Measurements from ENCODE around the gene PRMT2. TPM values are rescaled to one million over a fixed set of nuclear protein-coding genes. Genes with fewer than 3 reads are reported as not detected.

The PRMT2 gene
- total RNA-seq, 1 experiment from 2014 or later: 62.0 TPM

GRCh38 chr21:46650476-46651098 is 15.1 kb downstream of the PRMT2 start:
- Histone ChIP-seq H3K9me3 (ENCODE audit: low read length) (peaks cover 14% of the 10 kb centered on the region), H3K4me2 (ENCODE audit: low read depth, low read length, poor library complexity, severe bottlenecking) (no peak overlapping the region), H3K9me2 (replicated peaks; ENCODE audit: insufficient read depth, low read length) (no peaks in the 10 kb centered on the region), H2AFZ (ENCODE audit: low read length) (no peak overlapping the region), H3K4me1 (ENCODE audit: low read length) (no peaks in the 10 kb centered on the region), H3K27ac (ENCODE audit: low read length) (no peak overlapping the region), H3K4me3 (ENCODE audit: low read length) (no peak overlapping the region), H3K36me3 (ENCODE audit: insufficient read depth, low read length) (peaks cover 82% of the 10 kb centered on the region), H3K9ac (ENCODE audit: low read length) (no peak overlapping the region), H4K20me1 (ENCODE audit: insufficient read depth, low read depth, low read length) (no peaks in the 10 kb centered on the region), H3K27me3 (ENCODE audit: low read length) (no peaks in the 10 kb centered on the region), H3K79me2 (ENCODE audit: low read length) (peaks cover 15% of the 10 kb centered on the region; the same call in 1 of the 2 replicates)
- DNase-seq: no peak

GRCh38 chr21:46651121-46651520 is 15.6 kb downstream of the PRMT2 start:
- Histone ChIP-seq H3K9me2 (replicated peaks; ENCODE audit: insufficient read depth, low read length) (no peaks in the 10 kb centered on the region), H3K4me1 (ENCODE audit: low read length) (no peaks in the 10 kb centered on the region), H3K9ac (ENCODE audit: low read length) (no peak overlapping the region), H3K36me3 (ENCODE audit: insufficient read depth, low read length) (peaks cover 86% of the 10 kb centered on the region), H3K27me3 (ENCODE audit: low read length) (no peaks in the 10 kb centered on the region), H3K4me3 (ENCODE audit: low read length) (no peak overlapping the region), H4K20me1 (ENCODE audit: insufficient read depth, low read depth, low read length) (no peaks in the 10 kb centered on the region), H3K79me2 (ENCODE audit: low read length) (peaks cover 15% of the 10 kb centered on the region; the same call in 1 of the 2 replicates), H2AFZ (ENCODE audit: low read length) (no peak overlapping the region), H3K27ac (ENCODE audit: low read length) (no peak overlapping the region), H3K9me3 (ENCODE audit: low read length) (peaks cover 14% of the 10 kb centered on the region), H3K4me2 (ENCODE audit: low read depth, low read length, poor library complexity, severe bottlenecking) (no peak overlapping the region)
- no peak for DNase-seq

GRCh38 chr21:46655230-46655629 is 19.8 kb downstream of the PRMT2 start:
- no peak for DNase-seq
- no peaks in the 10 kb centered on the region for H3K27me3 ChIP-seq (ENCODE audit: low read length)
- H3K9me2 ChIP-seq (replicated peaks; ENCODE audit: insufficient read depth, low read length): no peaks in the 10 kb centered on the region
- no peak overlapping the region for H3K4me3 ChIP-seq (ENCODE audit: low read length)
- no peak overlapping the region for H3K4me2 ChIP-seq (ENCODE audit: low read depth, low read length, poor library complexity, severe bottlenecking)
- H3K9me3 ChIP-seq (ENCODE audit: low read length): peaks cover 14% of the 10 kb centered on the region
- H2AFZ ChIP-seq (ENCODE audit: low read length): no peak overlapping the region
- H3K9ac ChIP-seq (ENCODE audit: low read length): no peak overlapping the region
- H3K4me1 ChIP-seq (ENCODE audit: low read length): no peaks in the 10 kb centered on the region
- peaks cover 54% of the 10 kb centered on the region for H3K36me3 ChIP-seq (ENCODE audit: insufficient read depth, low read length)
- no peak overlapping the region for H3K27ac ChIP-seq (ENCODE audit: low read length)
- no peaks in the 10 kb centered on the region for H4K20me1 ChIP-seq (ENCODE audit: insufficient read depth, low read depth, low read length)
- 0 out of 2 replicates have a peak, but pooled peaks cover 5% of the 10 kb centered on the region for H3K79me2 ChIP-seq (ENCODE audit: low read length)

GRCh38 chr21:46656820-46657219 is 21.3 kb downstream of the PRMT2 start:
- Histone ChIP-seq H3K4me1 (ENCODE audit: low read length) (peaks cover 5% of the 10 kb centered on the region; the same call in 1 of the 2 replicates), H3K4me2 (ENCODE audit: low read depth, low read length, poor library complexity, severe bottlenecking) (no peak overlapping the region), H3K9me2 (replicated peaks; ENCODE audit: insufficient read depth, low read length) (no peaks in the 10 kb centered on the region), H3K27ac (ENCODE audit: low read length) (no peak overlapping the region), H3K9me3 (ENCODE audit: low read length) (peaks cover 14% of the 10 kb centered on the region), H3K36me3 (ENCODE audit: insufficient read depth, low read length) (peaks cover 40% of the 10 kb centered on the region), H2AFZ (ENCODE audit: low read length) (no peak overlapping the region), H3K79me2 (ENCODE audit: low read length) (no peaks in the 10 kb centered on the region), H3K9ac (ENCODE audit: low read length) (no peak overlapping the region), H3K4me3 (ENCODE audit: low read length) (no peak overlapping the region), H4K20me1 (ENCODE audit: insufficient read depth, low read depth, low read length) (no peaks in the 10 kb centered on the region), H3K27me3 (ENCODE audit: low read length) (no peaks in the 10 kb centered on the region)
- no peak for DNase-seq

- Histone ChIP-seq H3K27me3 (ENCODE audit: low read length) (no peaks in the 10 kb centered on the region), H3K27ac (ENCODE audit: low read length) (no peak overlapping the region), H3K9ac (ENCODE audit: low read length) (no peak overlapping the region), H4K20me1 (ENCODE audit: insufficient read depth, low read depth, low read length) (no peaks in the 10 kb centered on the region), H3K9me2 (replicated peaks; ENCODE audit: insufficient read depth, low read length) (no peaks in the 10 kb centered on the region), H3K36me3 (ENCODE audit: insufficient read depth, low read length) (peaks cover 4% of the 10 kb centered on the region; the same call in 1 of the 2 replicates), H3K79me2 (ENCODE audit: low read length) (no peaks in the 10 kb centered on the region), H3K4me2 (ENCODE audit: low read depth, low read length, poor library complexity, severe bottlenecking) (no peak overlapping the region), H3K4me1 (ENCODE audit: low read length) (peaks cover 5% of the 10 kb centered on the region; the same call in 1 of the 2 replicates), H2AFZ (ENCODE audit: low read length) (no peak overlapping the region), H3K4me3 (ENCODE audit: low read length) (no peak overlapping the region), H3K9me3 (ENCODE audit: low read length) (peaks cover under 1% of the 10 kb centered on the region; the same call in 1 of the 2 replicates)
- no peak for DNase-seq
Observed at GRCh38 chr21:46660505-46660904, 25.0 kb downstream of the PRMT2 start.

GRCh38 chr21:46661211-46661625 is 25.7 kb downstream of the PRMT2 start:
- no peak overlapping the region for H3K4me2 ChIP-seq (ENCODE audit: low read depth, low read length, poor library complexity, severe bottlenecking)
- H3K9me2 ChIP-seq (replicated peaks; ENCODE audit: insufficient read depth, low read length): no peaks in the 10 kb centered on the region
- H3K27me3 ChIP-seq (ENCODE audit: low read length): no peaks in the 10 kb centered on the region
- H3K36me3 ChIP-seq (ENCODE audit: insufficient read depth, low read length): no peaks in the 10 kb centered on the region
- H3K4me1 ChIP-seq (ENCODE audit: low read length): peaks cover 5% of the 10 kb centered on the region; the same call in 1 of the 2 replicates
- no peaks in the 10 kb centered on the region for H4K20me1 ChIP-seq (ENCODE audit: insufficient read depth, low read depth, low read length)
- no peak overlapping the region for H3K9ac ChIP-seq (ENCODE audit: low read length)
- H3K79me2 ChIP-seq (ENCODE audit: low read length): no peaks in the 10 kb centered on the region
- H3K9me3 ChIP-seq (ENCODE audit: low read length): no peaks in the 10 kb centered on the region
- no peak overlapping the region for H2AFZ ChIP-seq (ENCODE audit: low read length)
- no peak overlapping the region for H3K27ac ChIP-seq (ENCODE audit: low read length)
- peak; percentile 78 for DNase-seq
- H3K4me3 ChIP-seq (ENCODE audit: low read length): no peak overlapping the region

GRCh38 chr21:46661642-46662366 is 26.3 kb downstream of the PRMT2 start:
- no peak overlapping the region for H3K4me3 ChIP-seq (ENCODE audit: low read length)
- no peak overlapping the region for H2AFZ ChIP-seq (ENCODE audit: low read length)
- H3K9me3 ChIP-seq (ENCODE audit: low read length): no peaks in the 10 kb centered on the region
- no peak overlapping the region for H3K27ac ChIP-seq (ENCODE audit: low read length)
- no peaks in the 10 kb centered on the region for H3K36me3 ChIP-seq (ENCODE audit: insufficient read depth, low read length)
- no peaks in the 10 kb centered on the region for H4K20me1 ChIP-seq (ENCODE audit: insufficient read depth, low read depth, low read length)
- DNase-seq: no peak
- H3K79me2 ChIP-seq (ENCODE audit: low read length): no peaks in the 10 kb centered on the region
- no peak overlapping the region for H3K4me2 ChIP-seq (ENCODE audit: low read depth, low read length, poor library complexity, severe bottlenecking)
- no peak overlapping the region for H3K9ac ChIP-seq (ENCODE audit: low read length)
- H3K27me3 ChIP-seq (ENCODE audit: low read length): no peaks in the 10 kb centered on the region
- H3K4me1 ChIP-seq (ENCODE audit: low read length): peaks cover 5% of the 10 kb centered on the region; the same call in 1 of the 2 replicates
- no peaks in the 10 kb centered on the region for H3K9me2 ChIP-seq (replicated peaks; ENCODE audit: insufficient read depth, low read length)

- Histone ChIP-seq H3K79me2 (ENCODE audit: low read length) (no peaks in the 10 kb centered on the region), H3K9me2 (replicated peaks; ENCODE audit: insufficient read depth, low read length) (no peaks in the 10 kb centered on the region), H3K36me3 (ENCODE audit: insufficient read depth, low read length) (no peaks in the 10 kb centered on the region), H2AFZ (ENCODE audit: low read length) (no peak overlapping the region), H3K4me3 (ENCODE audit: low read length) (no peak overlapping the region), H3K27ac (ENCODE audit: low read length) (no peak overlapping the region), H3K4me2 (ENCODE audit: low read depth, low read length, poor library complexity, severe bottlenecking) (no peak overlapping the region), H3K27me3 (ENCODE audit: low read length) (no peaks in the 10 kb centered on the region), H3K9me3 (ENCODE audit: low read length) (no peaks in the 10 kb centered on the region), H3K4me1 (ENCODE audit: low read length) (peaks cover 6% of the 10 kb centered on the region; the same call in 1 of the 2 replicates), H4K20me1 (ENCODE audit: insufficient read depth, low read depth, low read length) (no peaks in the 10 kb centered on the region), H3K9ac (ENCODE audit: low read length) (no peak overlapping the region)
- no peak for DNase-seq
Observed at GRCh38 chr21:46662367-46662654, 26.8 kb downstream of the PRMT2 start.
